A549 (cell line): ENCODE data around the gene DIS3L2.

Experiments used
- CBX2 ChIP-seq: fragments of 200-600 bp; sonication (generic); IDR thresholded peaks from 2 replicates; pipeline ENCODE4 v1.6.1; 2016; ENCODE audit warnings: low read depth, mild to moderate bottlenecking, borderline replicate concordance
- CHD2 ChIP-seq: fragments of 150-350 bp; IDR thresholded peaks from 2 replicates; pipeline ENCODE4 v1.6.1; 2014; ENCODE audit warnings: low read length; ENCODE audit not compliant: partially characterized antibody
- MAFK ChIP-seq: fragments of 450-650 bp; IDR thresholded peaks from 2 replicates; pipeline ENCODE4 v1.6.1; 2014; ENCODE audit not compliant: partially characterized antibody
- POLR2A ChIP-seq: IDR thresholded peaks from 2 replicates; pipeline ENCODE4 v1.6.1; 2012; ENCODE audit warnings: mild to moderate bottlenecking, low read length
- RARB ChIP-seq: fragments of 250-450 bp; sonication (Bioruptor Pico); IDR thresholded peaks from 2 replicates; pipeline ENCODE4 v1.8.0; 2021; ENCODE audit warnings: mild to moderate bottlenecking, moderate library complexity
- RCOR1 ChIP-seq: fragments of 150-350 bp; IDR thresholded peaks from 2 replicates; pipeline ENCODE4 v1.6.1; 2014; ENCODE audit warnings: antibody characterized with exemption, low read length, low read depth
- TF ChIP-seq, protein P1 (sequence below): fragments of >200 bp; sonication (Bioruptor Twin); formaldehyde crosslinking; IDR thresholded peaks from 3 replicates; pipeline ENCODE4 v1.5.1; 2016
- TF ChIP-seq, protein P2 (sequence below): fragments of 150-350 bp; IDR thresholded peaks from 2 replicates; pipeline ENCODE4 v1.6.1; 2014; ENCODE audit warnings: low read depth, mild to moderate bottlenecking, low read length

DNA sequence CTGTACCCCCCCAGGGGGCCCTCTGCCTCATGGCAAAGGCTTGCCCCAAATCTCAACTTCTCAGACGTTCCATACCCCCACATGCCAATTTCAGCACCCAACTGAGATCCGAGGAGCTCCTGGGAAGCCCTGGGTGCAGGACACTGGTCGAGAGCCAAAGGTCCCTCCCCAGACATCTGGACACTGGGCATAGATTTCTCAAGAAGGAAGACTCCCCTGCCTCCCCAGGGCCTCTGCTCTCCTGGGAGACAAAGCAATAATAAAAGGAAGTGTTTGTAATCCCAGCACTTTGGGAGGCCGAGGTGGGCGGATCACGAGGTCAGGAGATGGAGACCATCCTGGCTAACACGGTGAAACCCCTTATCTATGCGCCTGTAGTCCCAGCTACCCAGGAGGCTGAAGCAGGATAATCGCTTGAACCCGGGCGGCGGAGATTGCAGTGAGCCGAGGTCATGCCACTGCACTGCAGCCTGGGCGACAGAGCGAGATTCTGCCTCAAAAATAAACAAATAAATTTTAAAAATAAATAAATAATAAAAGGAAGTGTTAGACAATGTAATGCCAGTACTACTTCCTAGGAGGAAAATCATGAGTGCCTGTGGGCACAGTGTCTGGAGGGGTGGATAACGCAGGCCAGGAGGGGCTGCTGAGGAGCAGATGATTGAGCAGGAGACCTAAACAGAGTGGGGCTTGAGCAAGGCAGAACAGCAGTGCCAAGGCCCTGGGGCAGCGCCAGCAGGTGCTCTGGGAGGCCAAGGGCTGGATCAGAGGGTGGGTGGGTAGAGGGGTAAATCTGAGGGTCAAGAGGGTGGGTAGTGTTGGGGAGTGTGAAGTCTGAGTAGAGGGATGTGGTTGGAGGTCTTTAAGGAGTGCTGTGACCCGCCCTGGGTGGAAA is 421.1 kb downstream of the DIS3L2 start:
- TF ChIP-seq, protein P1, sequence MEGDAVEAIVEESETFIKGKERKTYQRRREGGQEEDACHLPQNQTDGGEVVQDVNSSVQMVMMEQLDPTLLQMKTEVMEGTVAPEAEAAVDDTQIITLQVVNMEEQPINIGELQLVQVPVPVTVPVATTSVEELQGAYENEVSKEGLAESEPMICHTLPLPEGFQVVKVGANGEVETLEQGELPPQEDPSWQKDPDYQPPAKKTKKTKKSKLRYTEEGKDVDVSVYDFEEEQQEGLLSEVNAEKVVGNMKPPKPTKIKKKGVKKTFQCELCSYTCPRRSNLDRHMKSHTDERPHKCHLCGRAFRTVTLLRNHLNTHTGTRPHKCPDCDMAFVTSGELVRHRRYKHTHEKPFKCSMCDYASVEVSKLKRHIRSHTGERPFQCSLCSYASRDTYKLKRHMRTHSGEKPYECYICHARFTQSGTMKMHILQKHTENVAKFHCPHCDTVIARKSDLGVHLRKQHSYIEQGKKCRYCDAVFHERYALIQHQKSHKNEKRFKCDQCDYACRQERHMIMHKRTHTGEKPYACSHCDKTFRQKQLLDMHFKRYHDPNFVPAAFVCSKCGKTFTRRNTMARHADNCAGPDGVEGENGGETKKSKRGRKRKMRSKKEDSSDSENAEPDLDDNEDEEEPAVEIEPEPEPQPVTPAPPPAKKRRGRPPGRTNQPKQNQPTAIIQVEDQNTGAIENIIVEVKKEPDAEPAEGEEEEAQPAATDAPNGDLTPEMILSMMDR = no peak
- no peak for TF ChIP-seq POLR2A
- no peak for TF ChIP-seq RARB (CRISPR knock-in tag)
- TF ChIP-seq, protein P2, sequence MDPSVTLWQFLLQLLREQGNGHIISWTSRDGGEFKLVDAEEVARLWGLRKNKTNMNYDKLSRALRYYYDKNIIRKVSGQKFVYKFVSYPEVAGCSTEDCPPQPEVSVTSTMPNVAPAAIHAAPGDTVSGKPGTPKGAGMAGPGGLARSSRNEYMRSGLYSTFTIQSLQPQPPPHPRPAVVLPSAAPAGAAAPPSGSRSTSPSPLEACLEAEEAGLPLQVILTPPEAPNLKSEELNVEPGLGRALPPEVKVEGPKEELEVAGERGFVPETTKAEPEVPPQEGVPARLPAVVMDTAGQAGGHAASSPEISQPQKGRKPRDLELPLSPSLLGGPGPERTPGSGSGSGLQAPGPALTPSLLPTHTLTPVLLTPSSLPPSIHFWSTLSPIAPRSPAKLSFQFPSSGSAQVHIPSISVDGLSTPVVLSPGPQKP = no peak
- no peak for TF ChIP-seq CBX2
- no peak for TF ChIP-seq RCOR1
- TF ChIP-seq MAFK = no peak
- no peak for TF ChIP-seq CHD2
